Brain microvascular endothelial cell (primary cell): ENCODE measurements around the gene GAN.
A peak's percentile ranks its signal among the peaks of the same experiment; 100 is the strongest.

ENCODE experiments used
- DNase-seq: peaks from one replicate; pipeline ENCODE4 v3.0.0-alpha.2; 2020
- H3K27ac ChIP-seq: fragments of 250-450 bp; sonication (Bioruptor Pico); 2 replicates; pipeline ENCODE4 v1.5.1; 2020; ENCODE audit warnings: mild to moderate bottlenecking, moderate library complexity
- H3K27me3 ChIP-seq: fragments of 250-450 bp; sonication (Bioruptor Pico); replicated peaks from 2 replicates; pipeline ENCODE4 v1.5.1; 2020; ENCODE audit warnings: mild to moderate bottlenecking
- H3K36me3 ChIP-seq: fragments of 250-450 bp; sonication (Bioruptor Pico); replicated peaks from 2 replicates; pipeline ENCODE4 v1.5.1; 2020; ENCODE audit warnings: mild to moderate bottlenecking
- H3K4me3 ChIP-seq: 2 replicates; pipeline ENCODE4 v1.5.1; 2011; ENCODE audit warnings: low read depth, mild to moderate bottlenecking, control low read depth, low read length, moderate library complexity
- in situ Hi-C: cut with HindIII; loops from 2 replicates; pipeline ENCODE4 v1.10.0; 2017; ENCODE audit warnings: low sequenced_read_pairs, low pct_ligation_motif_present
- TF ChIP-seq, protein P1 (sequence below): IDR thresholded peaks from 2 replicates; pipeline ENCODE4 v1.5.1; 2011; ENCODE audit warnings: low read depth, mild to moderate bottlenecking, moderate library complexity, low read length, control low read depth, inconsistent platforms; ENCODE audit errors: missing control alignments

The GAN gene

DNA sequence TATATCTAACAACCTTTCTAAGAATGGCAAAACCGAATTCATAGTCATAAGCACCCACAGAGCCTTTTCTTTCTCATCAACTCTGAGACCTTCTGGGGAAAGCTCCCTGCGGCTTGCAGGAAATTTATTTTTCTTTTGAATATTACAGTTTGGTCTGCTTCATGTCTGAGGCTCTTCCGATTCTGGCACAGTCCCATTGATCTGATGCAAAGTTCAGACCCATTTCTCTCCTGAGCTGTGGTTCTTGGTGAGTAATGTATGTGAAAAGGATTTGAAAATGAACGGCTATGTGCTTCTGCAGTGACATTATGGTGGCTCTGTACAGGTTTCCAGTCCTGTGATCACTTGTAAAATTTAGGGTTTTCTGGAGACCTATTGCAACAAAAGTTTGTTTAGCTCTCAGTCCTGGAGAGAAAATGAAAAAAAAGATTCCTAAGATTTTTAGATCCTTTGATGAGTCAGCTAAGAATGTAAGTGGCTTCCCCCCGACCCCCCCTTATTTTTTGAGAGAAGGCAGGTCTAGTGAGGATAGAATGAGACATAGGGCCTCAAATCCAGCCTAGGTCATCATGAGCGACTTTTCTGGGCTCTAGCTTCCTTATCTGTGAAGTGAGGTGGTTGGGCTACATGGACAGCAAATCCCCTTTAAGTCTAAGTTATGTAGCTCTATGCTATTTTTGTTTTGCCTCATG, 4.6 kb downstream of the GAN start:
- H3K36me3 ChIP-seq, result no peaks in the 10 kb centered on the region
- in situ Hi-C loops, result no loop called here
- TF ChIP-seq, protein P1, sequence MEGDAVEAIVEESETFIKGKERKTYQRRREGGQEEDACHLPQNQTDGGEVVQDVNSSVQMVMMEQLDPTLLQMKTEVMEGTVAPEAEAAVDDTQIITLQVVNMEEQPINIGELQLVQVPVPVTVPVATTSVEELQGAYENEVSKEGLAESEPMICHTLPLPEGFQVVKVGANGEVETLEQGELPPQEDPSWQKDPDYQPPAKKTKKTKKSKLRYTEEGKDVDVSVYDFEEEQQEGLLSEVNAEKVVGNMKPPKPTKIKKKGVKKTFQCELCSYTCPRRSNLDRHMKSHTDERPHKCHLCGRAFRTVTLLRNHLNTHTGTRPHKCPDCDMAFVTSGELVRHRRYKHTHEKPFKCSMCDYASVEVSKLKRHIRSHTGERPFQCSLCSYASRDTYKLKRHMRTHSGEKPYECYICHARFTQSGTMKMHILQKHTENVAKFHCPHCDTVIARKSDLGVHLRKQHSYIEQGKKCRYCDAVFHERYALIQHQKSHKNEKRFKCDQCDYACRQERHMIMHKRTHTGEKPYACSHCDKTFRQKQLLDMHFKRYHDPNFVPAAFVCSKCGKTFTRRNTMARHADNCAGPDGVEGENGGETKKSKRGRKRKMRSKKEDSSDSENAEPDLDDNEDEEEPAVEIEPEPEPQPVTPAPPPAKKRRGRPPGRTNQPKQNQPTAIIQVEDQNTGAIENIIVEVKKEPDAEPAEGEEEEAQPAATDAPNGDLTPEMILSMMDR, result no peak
- H3K4me3 ChIP-seq, result no peak overlapping the region
- H3K27me3 ChIP-seq, result no peaks in the 10 kb centered on the region
- DNase-seq, result peak; percentile 81
- H3K27ac ChIP-seq, result peak overlapping the region; percentile 57

DNA sequence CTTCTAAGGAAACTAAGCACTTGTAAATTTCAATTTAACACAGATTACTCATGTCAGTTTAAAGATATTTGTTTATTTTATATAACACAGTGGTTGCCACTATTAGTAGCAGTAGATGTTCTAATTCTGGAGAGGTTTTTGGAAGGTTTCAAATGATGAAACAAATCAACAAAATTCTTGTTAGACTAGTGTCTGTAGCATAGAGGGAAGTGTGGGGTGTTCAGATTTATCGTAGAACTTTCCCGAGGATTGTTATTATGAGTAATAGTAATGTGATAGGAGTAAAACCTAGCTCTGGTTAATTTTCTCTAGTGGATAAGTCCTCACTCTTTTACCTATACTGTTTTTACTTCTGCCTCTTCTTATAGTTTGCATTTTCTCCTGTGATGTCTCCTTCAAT, 6.3 kb downstream of the GAN start:
- in situ Hi-C loops, result no loop called here
- no peak overlapping the region for H3K27ac ChIP-seq
- TF ChIP-seq, protein P1, result no peak
- H3K4me3 ChIP-seq, result no peak overlapping the region
- no peak for DNase-seq
- H3K36me3 ChIP-seq, result peaks cover 3% of the 10 kb centered on the region
- no peaks in the 10 kb centered on the region for H3K27me3 ChIP-seq

DNA sequence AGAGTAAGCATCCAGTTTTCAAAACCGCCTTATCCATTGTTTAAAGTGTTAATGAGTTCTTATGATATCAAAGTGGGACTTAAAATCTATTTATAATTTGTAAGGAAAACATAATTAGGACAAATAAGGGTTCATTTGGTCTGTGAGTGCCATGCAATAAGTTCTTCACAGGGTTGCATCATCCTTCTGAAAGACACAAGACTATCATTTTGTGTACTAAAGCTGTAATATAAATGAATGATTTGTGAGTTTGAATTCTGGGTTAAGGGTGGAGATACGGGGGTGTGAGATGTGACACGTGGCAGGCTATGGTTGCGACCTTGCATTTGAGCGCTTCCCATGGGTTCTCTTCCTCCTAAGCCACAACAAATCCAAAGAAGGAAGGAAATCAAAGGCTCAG, 6.8 kb downstream of the GAN start:
- Histone ChIP-seq H3K27ac (no peak overlapping the region), H3K4me3 (no peak overlapping the region), H3K36me3 (peaks cover 3% of the 10 kb centered on the region), H3K27me3 (no peaks in the 10 kb centered on the region)
- no peak for DNase-seq
- in situ Hi-C loops, result no loop called here
- TF ChIP-seq, protein P1, result no peak

DNA sequence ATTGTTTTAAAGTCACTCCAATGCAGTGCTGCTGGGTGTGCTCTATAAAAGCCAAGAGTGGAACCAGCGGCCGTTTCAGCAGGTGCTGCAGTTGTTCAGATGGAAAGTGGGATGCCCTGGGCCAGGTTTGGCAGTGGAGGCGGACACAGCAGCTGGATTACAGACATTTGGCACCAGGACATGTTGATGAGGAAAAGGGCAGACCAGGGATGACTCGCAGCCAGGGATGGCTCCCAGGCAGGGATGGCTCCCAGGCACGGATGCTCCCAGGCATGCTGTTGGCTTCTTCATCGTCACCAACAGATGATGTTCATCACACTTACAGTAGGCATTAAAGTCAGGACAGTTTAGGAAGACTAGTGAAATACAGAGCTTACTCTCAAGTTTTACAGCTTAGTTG, 10.0 kb downstream of the GAN start:
- no peak for DNase-seq
- Histone ChIP-seq H3K27ac (no peak overlapping the region), H3K4me3 (no peak overlapping the region), H3K36me3 (peaks cover 3% of the 10 kb centered on the region), H3K27me3 (no peaks in the 10 kb centered on the region)
- in situ Hi-C loops, result no loop called here
- TF ChIP-seq, protein P1, result no peak

DNA sequence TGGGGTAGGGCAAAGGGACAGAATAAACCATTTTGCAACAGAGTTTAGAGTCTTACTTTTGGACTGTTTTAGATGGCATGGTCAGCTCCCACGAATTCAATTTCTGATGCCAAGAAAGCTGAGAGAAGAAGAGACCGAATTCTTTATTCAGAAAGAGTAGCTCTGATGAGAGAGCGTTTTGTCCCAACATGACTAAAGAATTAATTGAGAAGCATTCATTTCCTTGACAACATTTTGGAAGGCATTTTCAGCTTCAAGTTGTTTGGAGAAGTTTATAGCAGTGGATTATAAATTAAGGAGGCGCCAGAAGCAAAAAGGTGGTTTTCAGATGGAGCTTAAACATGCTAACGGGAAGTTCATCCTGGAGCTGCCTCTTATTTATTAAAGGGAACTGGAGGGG, 12.2 kb downstream of the GAN start:
- Histone ChIP-seq H3K36me3 (peaks cover 3% of the 10 kb centered on the region), H3K27ac (no peak overlapping the region), H3K27me3 (no peaks in the 10 kb centered on the region), H3K4me3 (no peak overlapping the region)
- in situ Hi-C loops, result no loop called here
- DNase-seq, result no peak
- TF ChIP-seq, protein P1, result no peak
